DOHH2 (cell line): ENCODE data around the gene PRDM16.

ENCODE experiments used
- H3F3A ChIP-seq: fragments of 200-600 bp; sonication (generic), shearing (Covaris generic); 2 replicates; pipeline ENCODE4 v1.6.0; 2016; ENCODE audit warnings: antibody characterized with exemption, mild to moderate bottlenecking; ENCODE audit not compliant: control insufficient read depth, insufficient read depth
- H3K27ac ChIP-seq: fragments of 200-600 bp; sonication (generic); 2 replicates; pipeline ENCODE4 v1.5.1; 2014; ENCODE audit warnings: low read depth, mild to moderate bottlenecking, low read length, moderate library complexity
- H3K27me3 ChIP-seq: fragments of 200-600 bp; sonication (generic); 2 replicates; pipeline ENCODE4 v1.6.1; 2014; ENCODE audit warnings: mild to moderate bottlenecking, low read length, mixed read lengths; ENCODE audit not compliant: control insufficient read depth
- H3K36me3 ChIP-seq: fragments of 200-600 bp; sonication (generic); 2 replicates; pipeline ENCODE4 v1.6.1; 2014; ENCODE audit warnings: mild to moderate bottlenecking, low read length, moderate library complexity, mixed read lengths; ENCODE audit not compliant: control insufficient read depth
- H3K4me1 ChIP-seq: fragments of 200-600 bp; sonication (generic); 2 replicates; pipeline ENCODE4 v1.6.1; 2014; ENCODE audit warnings: mild to moderate bottlenecking, low read length, mixed read lengths; ENCODE audit not compliant: control insufficient read depth
- H3K4me2 ChIP-seq: fragments of 200-600 bp; sonication (generic); 2 replicates; pipeline ENCODE4 v1.6.0; 2014; ENCODE audit warnings: mild to moderate bottlenecking, low read length, moderate library complexity
- H3K4me3 ChIP-seq: fragments of 200-600 bp; sonication (generic); 2 replicates; pipeline ENCODE4 v1.5.1; 2014; ENCODE audit warnings: mild to moderate bottlenecking, low read length, mixed read lengths
- H3K79me2 ChIP-seq: fragments of 200-600 bp; sonication (generic); 2 replicates; pipeline ENCODE4 v1.6.1; 2014; ENCODE audit warnings: mild to moderate bottlenecking, low read length, mixed read lengths; ENCODE audit not compliant: control insufficient read depth
- H3K9me2 ChIP-seq: fragments of 200-600 bp; sonication (generic); replicated peaks from 2 replicates; pipeline ENCODE4 v1.6.1; 2014; ENCODE audit warnings: mild to moderate bottlenecking, low read length, mixed read lengths; ENCODE audit not compliant: control insufficient read depth
- H3K9me3 ChIP-seq: fragments of 200-600 bp; sonication (generic); 2 replicates; pipeline ENCODE4 v1.6.1; 2014; ENCODE audit warnings: antibody characterized with exemption, low read length, mixed read lengths; ENCODE audit not compliant: control insufficient read depth, insufficient read depth
- H4K20me1 ChIP-seq: fragments of 200-600 bp; sonication (generic); 2 replicates; pipeline ENCODE4 v1.6.0; 2014; ENCODE audit warnings: low read depth, mild to moderate bottlenecking, antibody characterized with exemption, low read length, moderate library complexity; ENCODE audit not compliant: control insufficient read depth, insufficient read depth
- CTCF ChIP-seq: fragments of 200-600 bp; sonication (generic); IDR thresholded peaks from one replicate; pipeline ENCODE4 v1.5.1; 2014; ENCODE audit warnings: antibody characterized with exemption, mild to moderate bottlenecking, low read depth, low read length; ENCODE audit not compliant: poor library complexity, severe bottlenecking
- EZH2phosphoT487 ChIP-seq: fragments of 200-600 bp; sonication (generic); IDR thresholded peaks from 2 replicates; pipeline ENCODE4 v1.6.1; 2017; ENCODE audit warnings: borderline replicate concordance, mild to moderate bottlenecking, antibody characterized with exemption, low read length, moderate library complexity, mixed read lengths

The PRDM16 gene

DNA sequence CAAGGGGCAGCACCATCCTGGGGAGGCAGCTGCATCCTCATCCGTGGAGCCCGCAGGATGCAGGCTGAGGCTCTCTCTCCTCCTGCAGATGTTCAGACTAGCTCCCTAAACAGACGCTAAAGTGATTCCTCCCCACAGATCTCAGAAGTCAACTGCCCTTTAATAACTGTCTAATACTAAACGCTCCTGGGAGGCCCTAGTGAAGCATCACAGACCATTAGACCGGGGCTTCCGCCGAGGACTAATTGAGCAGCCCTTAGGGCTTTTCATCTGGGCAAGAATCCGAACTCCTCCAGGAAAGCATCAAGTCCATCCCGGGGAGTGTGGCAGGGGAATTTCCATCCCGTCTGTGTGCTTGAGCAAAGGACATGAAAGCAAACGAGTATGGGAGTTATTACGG is 40.4 kb downstream of the PRDM16 start:
- Histone ChIP-seq H3K4me1 (no peaks in the 10 kb centered on the region), H3K9me3 (peaks cover 9% of the 10 kb centered on the region; the same call in 1 of the 2 replicates), H4K20me1 (no peaks in the 10 kb centered on the region), H3K4me2 (no peak overlapping the region), H3K36me3 (no peaks in the 10 kb centered on the region), H3F3A (no peaks in the 10 kb centered on the region; the same call in 1 of the 2 replicates), H3K79me2 (no peaks in the 10 kb centered on the region), H3K4me3 (no peak overlapping the region), H3K27me3 (no peaks in the 10 kb centered on the region), H3K27ac (no peak overlapping the region), H3K9me2 (no peaks in the 10 kb centered on the region)
- TF ChIP-seq CTCF = no peak
- no peak for TF ChIP-seq EZH2phosphoT487

GRCh38 chr1:3111348-3112021 is 42.5 kb downstream of the PRDM16 start:
- Histone ChIP-seq H3K36me3 (no peaks in the 10 kb centered on the region), H3K4me1 (no peaks in the 10 kb centered on the region), H3K27me3 (no peaks in the 10 kb centered on the region), H4K20me1 (no peaks in the 10 kb centered on the region), H3K4me3 (no peak overlapping the region), H3K4me2 (no peak overlapping the region), H3K79me2 (no peaks in the 10 kb centered on the region), H3K9me2 (no peaks in the 10 kb centered on the region), H3F3A (no peaks in the 10 kb centered on the region; the same call in 1 of the 2 replicates), H3K27ac (no peak overlapping the region), H3K9me3 (peaks cover 20% of the 10 kb centered on the region; the same call in 1 of the 2 replicates)
- TF ChIP-seq EZH2phosphoT487 = no peak

- no peaks in the 10 kb centered on the region; the same call in 1 of the 2 replicates for H3F3A ChIP-seq
- no peak overlapping the region for H3K4me2 ChIP-seq
- H3K4me1 ChIP-seq = no peaks in the 10 kb centered on the region
- H3K9me3 ChIP-seq = peaks cover 22% of the 10 kb centered on the region; the same call in 1 of the 2 replicates
- TF ChIP-seq EZH2phosphoT487 = no peak
- TF ChIP-seq CTCF = no peak
- no peaks in the 10 kb centered on the region for H3K79me2 ChIP-seq
- H3K27ac ChIP-seq = no peak overlapping the region
- H3K27me3 ChIP-seq = no peaks in the 10 kb centered on the region
- H3K4me3 ChIP-seq = no peak overlapping the region
- no peaks in the 10 kb centered on the region for H4K20me1 ChIP-seq
- H3K9me2 ChIP-seq = no peaks in the 10 kb centered on the region
- no peaks in the 10 kb centered on the region for H3K36me3 ChIP-seq
These were observed 43.5 kb downstream of the PRDM16 start for GRCh38 chr1:3112526-3112925.

DNA sequence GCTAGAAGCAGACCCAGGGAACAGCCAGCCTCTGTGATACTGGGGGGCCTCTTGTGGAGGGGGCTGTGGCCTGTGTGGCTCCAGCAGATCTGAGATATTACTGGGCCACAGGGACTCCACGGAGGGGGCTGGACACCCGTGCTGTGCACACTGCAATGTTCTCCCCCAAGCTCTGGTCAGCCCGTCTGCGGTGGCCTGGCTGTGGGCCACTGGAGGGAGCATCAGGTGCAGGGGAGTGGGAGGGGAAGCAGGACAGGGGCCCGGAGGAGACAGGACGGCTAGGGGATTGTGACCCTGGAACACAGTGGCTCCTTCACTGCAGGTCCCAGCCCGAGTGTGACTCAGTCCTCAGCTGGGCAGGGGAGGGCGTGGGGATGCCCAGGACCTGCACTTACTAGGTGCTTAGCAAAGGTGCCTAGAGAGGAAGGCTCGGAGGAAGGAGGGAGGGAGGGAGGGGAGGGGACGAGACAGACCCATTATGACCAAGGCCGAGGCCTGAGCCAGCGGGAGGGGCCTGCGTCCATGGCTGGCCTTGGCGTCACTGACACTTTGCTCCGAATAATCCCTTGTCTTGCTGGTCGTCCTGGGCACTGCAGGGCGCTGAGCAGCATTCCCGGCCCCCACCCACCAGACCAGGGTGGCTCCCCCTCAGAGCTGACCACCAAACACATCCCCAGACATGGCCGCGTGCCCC is 44.2 kb downstream of the PRDM16 start:
- no peak for TF ChIP-seq CTCF
- no peak for TF ChIP-seq EZH2phosphoT487
- no peaks in the 10 kb centered on the region for H3K9me2 ChIP-seq

More for the DNA sequence above, 44.2 kb downstream of the PRDM16 start:
- Histone ChIP-seq H3K27me3 (no peaks in the 10 kb centered on the region), H3K4me2 (no peak overlapping the region), H4K20me1 (no peaks in the 10 kb centered on the region), H3F3A (no peaks in the 10 kb centered on the region; the same call in 1 of the 2 replicates), H3K27ac (no peak overlapping the region), H3K4me1 (no peaks in the 10 kb centered on the region), H3K9me3 (peaks cover 29% of the 10 kb centered on the region; the same call in 1 of the 2 replicates), H3K4me3 (no peak overlapping the region), H3K79me2 (no peaks in the 10 kb centered on the region), H3K36me3 (no peaks in the 10 kb centered on the region)
